H7 (cell line): ENCODE results near the gene DPF1. TPM values are rescaled to one million over a fixed set of nuclear protein-coding genes. Genes with fewer than 3 reads are reported as not detected.

ENCODE experiments used
- DNase-seq: peaks from one replicate; pipeline ENCODE4 v3.0.0; 2012
- H3K27me3 ChIP-seq: 2 replicates; pipeline ENCODE4 v1.6.0; 2011; ENCODE audit warnings: mild to moderate bottlenecking, low read length; ENCODE audit not compliant: control insufficient read depth, insufficient read depth
- H3K36me3 ChIP-seq: replicated peaks from 2 replicates; pipeline ENCODE4 v1.5.1; 2011; ENCODE audit warnings: low read length; ENCODE audit not compliant: control insufficient read depth, insufficient read depth
- H3K4me3 ChIP-seq: 2 replicates; pipeline ENCODE4 v1.5.1; 2011; ENCODE audit warnings: low read depth, mild to moderate bottlenecking, control low read depth, low read length, moderate library complexity; ENCODE audit not compliant: insufficient read depth
- total RNA-seq: library from RNA; depleted of rRNA; stranded (reverse); fragments of >200 nt; shearing (Covaris generic); gene quantifications from 2 replicates; pipeline ENCODE4 v1.2.3, GENCODE V29; 2014

DPF1 gene
- total RNA-seq, 1 experiment from 2014 or later = 3.0 TPM

- H3K36me3 ChIP-seq = peaks cover 1% of the 10 kb centered on the region; the same call in 1 of the 2 replicates
- DNase-seq = no peak
- H3K27me3 ChIP-seq = peaks cover 6% of the 10 kb centered on the region; the same call in 1 of the 2 replicates
- H3K4me3 ChIP-seq = no peak overlapping the region
These were observed 19.3 kb downstream of the DPF1 start for GRCh38 chr19:38204728-38205127.

- H3K4me3 ChIP-seq = no peak overlapping the region
- H3K27me3 ChIP-seq = peaks cover 1% of the 10 kb centered on the region; the same call in 1 of the 2 replicates
- H3K36me3 ChIP-seq = peaks cover 1% of the 10 kb centered on the region; the same call in 1 of the 2 replicates
- DNase-seq = no peak
These were observed 19.9 kb downstream of the DPF1 start for GRCh38 chr19:38204096-38204495.

DNA sequence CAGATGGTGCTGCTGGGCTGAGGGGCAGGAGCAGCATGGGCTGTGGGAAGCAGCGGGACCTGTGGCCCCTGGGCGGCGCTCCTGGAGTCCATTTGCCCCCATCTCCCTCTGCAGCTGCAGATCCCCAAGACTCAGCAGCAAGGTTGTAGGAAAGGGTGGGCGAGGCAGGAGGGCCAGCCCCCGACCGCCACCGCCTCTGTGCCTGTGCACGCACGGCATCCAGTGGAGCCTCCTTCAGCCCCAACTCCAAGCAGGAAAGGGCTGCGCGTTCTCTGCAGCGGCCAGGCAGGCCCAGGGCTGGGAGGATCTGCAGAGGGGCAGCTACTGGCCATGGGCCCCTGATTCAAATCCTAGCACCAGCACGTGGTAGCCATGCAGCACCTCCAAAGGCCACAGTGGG, 20.8 kb downstream of the DPF1 start:
- DNase-seq = no peak
- H3K27me3 ChIP-seq = no peaks in the 10 kb centered on the region
- H3K4me3 ChIP-seq = no peak overlapping the region
- peaks cover 1% of the 10 kb centered on the region for H3K36me3 ChIP-seq

DNA sequence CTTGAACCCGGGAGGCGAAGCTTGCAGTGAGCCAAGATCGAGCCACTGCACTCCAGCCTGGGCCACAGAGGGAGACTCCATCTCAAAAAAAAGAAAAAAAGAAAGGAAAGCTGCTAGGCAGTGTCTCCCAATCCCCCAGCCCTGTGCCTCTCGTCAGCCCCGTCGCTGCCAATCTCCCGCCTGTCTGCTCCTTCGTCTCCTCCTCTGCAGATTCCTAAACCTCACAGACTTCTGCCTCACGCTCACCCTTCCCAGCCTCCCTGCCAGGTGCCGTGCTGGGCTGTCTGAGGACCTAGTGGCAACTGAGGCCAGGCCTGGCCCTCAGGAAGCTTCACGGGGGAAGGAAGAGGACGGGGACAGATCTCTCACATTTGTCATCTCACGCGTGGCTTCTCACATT, 21.5 kb downstream of the DPF1 start:
- Histone ChIP-seq H3K27me3 (no peaks in the 10 kb centered on the region), H3K36me3 (peaks cover 1% of the 10 kb centered on the region), H3K4me3 (no peak overlapping the region)
- DNase-seq = no peak

GRCh38 chr19:38201731-38202130, 22.3 kb downstream of the DPF1 start:
- DNase-seq = no peak

GRCh38 chr19:38199340-38199739, 24.7 kb downstream of the DPF1 start:
- H3K4me3 ChIP-seq = no peak overlapping the region
- H3K27me3 ChIP-seq = no peaks in the 10 kb centered on the region
- peaks cover 1% of the 10 kb centered on the region for H3K36me3 ChIP-seq
- no peak for DNase-seq

More at GRCh38 chr19:38201731-38202130, 22.3 kb downstream of the DPF1 start:
- no peaks in the 10 kb centered on the region for H3K27me3 ChIP-seq
- H3K4me3 ChIP-seq = no peak overlapping the region
- H3K36me3 ChIP-seq = peaks cover 1% of the 10 kb centered on the region

- Histone ChIP-seq H3K4me3 (no peak overlapping the region), H3K27me3 (no peaks in the 10 kb centered on the region), H3K36me3 (peaks cover 1% of the 10 kb centered on the region)
- DNase-seq = no peak
These were observed 25.9 kb downstream of the DPF1 start for GRCh38 chr19:38197937-38198704.

DNA sequence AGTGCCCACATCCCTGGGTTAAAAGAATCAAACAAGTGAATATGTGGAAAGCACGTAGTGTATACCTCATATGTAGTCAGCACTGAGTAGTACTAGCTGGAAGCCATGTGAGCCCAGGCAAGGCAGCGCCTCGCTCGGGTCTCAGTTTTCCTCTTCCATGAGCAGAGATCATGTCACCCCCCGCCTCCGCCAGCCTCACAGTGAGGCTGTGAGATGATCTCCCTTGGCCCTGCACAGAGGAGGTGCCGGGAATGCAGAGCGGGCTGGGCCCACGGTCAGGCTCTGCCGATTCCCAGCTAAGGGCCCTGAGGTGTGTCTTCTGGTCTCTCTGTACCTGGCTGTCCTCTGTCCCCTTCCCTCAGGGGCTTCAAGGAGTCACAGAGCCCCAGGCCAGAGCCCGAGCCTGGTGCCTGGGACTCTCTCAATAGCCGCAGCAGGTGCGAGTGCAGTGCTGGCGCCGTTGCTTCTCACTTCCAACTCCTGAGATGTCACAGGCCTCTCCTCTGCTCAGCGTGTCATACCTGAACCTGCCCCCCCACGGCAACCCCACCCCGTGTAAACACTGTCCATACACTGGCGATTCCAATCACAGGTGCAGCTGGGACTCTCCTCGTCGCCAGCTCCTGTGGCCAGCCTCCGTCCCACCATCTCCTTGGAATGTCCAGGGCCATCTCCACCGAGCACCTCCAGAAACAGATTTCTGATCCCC, 26.9 kb downstream of the DPF1 start:
- Histone ChIP-seq H3K27me3 (no peaks in the 10 kb centered on the region), H3K4me3 (no peak overlapping the region)
- no peak for DNase-seq

GRCh38 chr19:38196245-38196837, 27.7 kb downstream of the DPF1 start:
- Histone ChIP-seq H3K36me3 (no peaks in the 10 kb centered on the region; the same call in 1 of the 2 replicates), H3K4me3 (no peak overlapping the region), H3K27me3 (no peaks in the 10 kb centered on the region)
- DNase-seq = no peak

More for the DNA sequence above, 26.9 kb downstream of the DPF1 start:
- H3K36me3 ChIP-seq = peaks cover 1% of the 10 kb centered on the region

- no peaks in the 10 kb centered on the region for H3K27me3 ChIP-seq
- H3K36me3 ChIP-seq = no peaks in the 10 kb centered on the region; the same call in 1 of the 2 replicates
- H3K4me3 ChIP-seq = no peak overlapping the region
- DNase-seq = no peak
These were observed 28.8 kb downstream of the DPF1 start for GRCh38 chr19:38195237-38195636.

DNA sequence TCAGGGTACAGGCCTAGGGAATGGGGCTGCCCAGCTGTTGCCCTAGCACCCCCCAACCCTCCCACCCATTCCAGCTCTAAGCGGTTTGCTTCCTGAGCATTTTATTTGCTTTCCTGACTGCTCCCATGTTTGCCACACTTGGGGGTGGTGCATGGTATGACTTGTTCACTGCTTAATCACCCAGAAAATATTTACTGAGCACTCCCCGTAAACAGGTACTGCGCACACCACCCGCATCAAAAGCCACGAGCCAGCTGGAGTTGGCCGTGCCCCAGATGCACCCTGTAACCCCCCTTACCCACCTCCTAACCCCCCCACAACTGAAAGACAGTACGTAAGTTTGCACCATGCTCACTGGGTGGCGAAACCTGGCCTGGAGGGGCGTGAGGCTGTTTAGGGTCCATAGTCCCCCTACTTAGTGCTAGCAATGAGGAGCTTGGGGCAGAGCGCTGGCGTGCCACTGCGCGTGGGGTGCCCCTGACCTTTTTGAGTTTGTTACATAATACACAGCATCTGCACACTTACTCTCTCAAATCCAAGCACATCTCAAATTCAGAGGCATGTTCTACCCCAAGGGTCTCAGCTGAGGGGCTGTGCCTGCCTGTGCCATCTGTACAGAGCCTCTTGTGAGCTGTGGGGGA, 29.8 kb downstream of the DPF1 start:
- Histone ChIP-seq H3K36me3 (no peaks in the 10 kb centered on the region; the same call in 1 of the 2 replicates), H3K27me3 (no peaks in the 10 kb centered on the region), H3K4me3 (no peak overlapping the region)
- DNase-seq = no peak

DNA sequence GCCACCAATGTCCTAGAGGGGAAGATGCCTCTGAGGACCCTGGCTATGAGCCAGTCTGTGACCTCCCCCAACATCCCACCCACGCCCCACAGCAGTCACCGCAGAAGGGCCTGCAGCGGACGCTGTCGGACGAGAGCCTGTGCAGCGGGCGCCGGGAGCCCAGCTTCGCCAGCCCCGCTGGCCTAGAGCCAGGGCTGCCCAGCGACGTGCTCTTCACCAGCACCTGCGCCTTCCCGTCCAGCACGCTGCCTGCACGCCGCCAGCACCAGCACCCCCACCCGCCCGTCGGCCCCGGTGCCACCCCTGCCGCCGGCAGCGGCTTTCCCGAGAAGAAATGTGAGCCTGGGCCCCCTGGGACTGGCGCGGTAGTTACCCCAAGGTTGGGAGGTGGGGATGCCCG, 30.6 kb downstream of the DPF1 start:
- no peak for DNase-seq
- Histone ChIP-seq H3K36me3 (no peaks in the 10 kb centered on the region; the same call in 1 of the 2 replicates), H3K4me3 (no peak overlapping the region), H3K27me3 (no peaks in the 10 kb centered on the region)

- no peak for DNase-seq
- H3K36me3 ChIP-seq = no peaks in the 10 kb centered on the region; the same call in 1 of the 2 replicates
- no peaks in the 10 kb centered on the region for H3K27me3 ChIP-seq
- H3K4me3 ChIP-seq = no peak overlapping the region
These were observed 32.3 kb downstream of the DPF1 start for GRCh38 chr19:38191747-38192146.

DNA sequence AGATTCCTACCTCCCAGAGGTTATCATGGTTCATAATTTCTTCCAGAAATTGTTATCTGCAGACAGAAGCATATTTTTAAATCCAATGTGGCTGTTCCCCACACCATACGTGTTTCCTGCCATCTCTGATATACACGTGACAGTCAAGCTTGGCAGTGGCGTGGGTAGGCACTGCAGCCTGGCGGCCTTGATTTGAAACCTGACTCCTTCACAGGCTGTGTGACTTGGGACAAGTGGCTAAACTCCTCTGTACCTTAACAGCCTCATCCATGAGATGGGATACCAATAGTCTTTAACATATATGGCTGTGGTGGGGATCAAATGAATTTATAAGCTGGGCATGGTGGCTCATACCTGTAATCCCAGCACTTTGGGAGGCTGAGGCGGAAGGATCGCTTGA, 33.2 kb downstream of the DPF1 start:
- Histone ChIP-seq H3K4me3 (no peak overlapping the region), H3K27me3 (no peaks in the 10 kb centered on the region), H3K36me3 (no peaks in the 10 kb centered on the region; the same call in 1 of the 2 replicates)
- DNase-seq = no peak
